HepG2 (cell line): Measurements from ENCODE around the gene RPF1. TPM values are rescaled to one million over a fixed set of nuclear protein-coding genes. Genes with fewer than 3 reads are reported as not detected.

Experiments used
- BORCS8-MEF2B ChIP-seq: sonication (generic); formaldehyde crosslinking; IDR thresholded peaks from 2 replicates; pipeline ENCODE4 v1.8.0; 2022; ENCODE audit warnings: mild to moderate bottlenecking, missing genetic modification reagents
- FIP1L1 ChIP-seq: fragments of 200-400 bp; formaldehyde crosslinking; IDR thresholded peaks from 2 replicates; pipeline ENCODE4 v1.6.1; 2018; ENCODE audit warnings: low read depth, mild to moderate bottlenecking, low read length, moderate library complexity, borderline replicate concordance; ENCODE audit not compliant: insufficient read depth
- HCFC1 ChIP-seq: fragments of 150-350 bp; IDR thresholded peaks from 2 replicates; pipeline ENCODE4 v1.6.1; 2014; ENCODE audit warnings: low read depth, low read length
- HOXA9 ChIP-seq: sonication (generic); formaldehyde crosslinking; IDR thresholded peaks from 2 replicates; pipeline ENCODE4 v1.8.1; 2022; ENCODE audit warnings: missing genetic modification reagents, mild to moderate bottlenecking, moderate library complexity, borderline replicate concordance
- MAZ ChIP-seq, 2 experiments: sonication (generic) in 1 of 2; formaldehyde crosslinking in 1 of 2; IDR thresholded peaks; 2 replicates each; pipeline versions ENCODE4 v1.5.0 to v1.6.1; 2012 to 2020; ENCODE audit warnings: low read depth in 2 of 2, mild to moderate bottlenecking in 2 of 2, borderline replicate concordance in 1 of 2, improper control_type of control experiment in 1 of 2, low read length in 1 of 2, missing genetic modification reagents in 1 of 2, moderate library complexity in 1 of 2
- NFE2L2 ChIP-seq: fragments of 150-350 bp; IDR thresholded peaks from 2 replicates; pipeline ENCODE4 v1.6.1; 2014; ENCODE audit warnings: low read length
- YY1 ChIP-seq: IDR thresholded peaks from 2 replicates; pipeline ENCODE4 v1.6.1; 2011; ENCODE audit warnings: low read length, low read depth, moderate library complexity, mild to moderate bottlenecking; ENCODE audit not compliant: insufficient read depth, insufficient replicate concordance
- ZBTB7B ChIP-seq: sonication (generic); formaldehyde crosslinking; IDR thresholded peaks from 2 replicates; pipeline ENCODE4 v1.4.0; 2020; ENCODE audit warnings: missing genetic modification reagents
- ZNF234 ChIP-seq: sonication (generic); formaldehyde crosslinking; conservative IDR thresholded peaks from 2 replicates; pipeline ENCODE4 v1.5.1; 2020; ENCODE audit warnings: mild to moderate bottlenecking, missing genetic modification reagents
- ZNF501 ChIP-seq: sonication (generic); formaldehyde crosslinking; IDR thresholded peaks from 2 replicates; pipeline ENCODE4 v1.5.1; 2020; ENCODE audit warnings: mild to moderate bottlenecking, moderate library complexity, missing genetic modification reagents
- ZNF615 ChIP-seq: sonication (generic); formaldehyde crosslinking; IDR thresholded peaks from 2 replicates; pipeline ENCODE4 v1.5.0; 2020; ENCODE audit warnings: mild to moderate bottlenecking, missing genetic modification reagents, borderline replicate concordance
- ZNF773 ChIP-seq: sonication (generic); formaldehyde crosslinking; IDR thresholded peaks from 2 replicates; pipeline ENCODE4 v1.4.0; 2020; ENCODE audit warnings: missing genetic modification reagents, borderline replicate concordance
- ZNF891 ChIP-seq: sonication (generic); formaldehyde crosslinking; IDR thresholded peaks from 2 replicates; pipeline ENCODE4 v1.5.0; 2020; ENCODE audit warnings: mild to moderate bottlenecking, missing genetic modification reagents
- polyA plus RNA-seq, 8 experiments: library from polyadenylated mRNA; depleted of rRNA in 3 of 8; stranded (reverse) in 7 of 8; unstranded in 1 of 8; fragments of >200 nt; fragmentation: Illumina TruSeq in 4 of 8; extraction: Trizol in 4 of 8; gene quantifications; 2 replicates each; pipeline versions ENCODE4 v1.2.1 to v1.2.3, GENCODE V29; 2011 to 2016; ENCODE audit warnings: low read depth in 4 of 8, missing spikeins in 1 of 8, mixed read lengths in 1 of 8; ENCODE audit not compliant: insufficient read depth in 1 of 8
- total RNA-seq, 5 experiments: library from RNA; depleted of rRNA; stranded (reverse); fragments of >200 nt; fragmentation: Illumina TruSeq; extraction: Trizol; gene quantifications; 2 replicates each; pipeline ENCODE4 v1.2.3, GENCODE V29; 2016; ENCODE audit warnings: low read depth in 1 of 5
- TF ChIP-seq, protein P1 (sequence below): sonication (generic); formaldehyde crosslinking; IDR thresholded peaks from 2 replicates; pipeline ENCODE4 v1.5.0; 2020; ENCODE audit warnings: missing genetic modification reagents
- TF ChIP-seq, protein P2 (sequence below): sonication (generic); formaldehyde crosslinking; IDR thresholded peaks from 2 replicates; pipeline ENCODE4 v1.4.0; 2020; ENCODE audit warnings: missing genetic modification reagents
- TF ChIP-seq, protein P3 (sequence below): sonication (generic); formaldehyde crosslinking; IDR thresholded peaks from 2 replicates; pipeline ENCODE4 v1.8.1; 2023; ENCODE audit warnings: missing genetic modification reagents, mild to moderate bottlenecking, borderline replicate concordance
- TF ChIP-seq, protein P4 (sequence below): IDR thresholded peaks from 2 replicates; pipeline ENCODE4 v1.6.1; 2016; ENCODE audit warnings: low read depth, control low read depth
- TF ChIP-seq, protein P5 (sequence below): IDR thresholded peaks from 2 replicates; pipeline ENCODE4 v1.6.1; 2016

RPF1 gene
- total and polyA plus RNA-seq, 2 of the 13 experiments (the other 11 are each of a cell fraction or from before 2014, with no cell fraction given) = 23.0 to 39.0 TPM

DNA sequence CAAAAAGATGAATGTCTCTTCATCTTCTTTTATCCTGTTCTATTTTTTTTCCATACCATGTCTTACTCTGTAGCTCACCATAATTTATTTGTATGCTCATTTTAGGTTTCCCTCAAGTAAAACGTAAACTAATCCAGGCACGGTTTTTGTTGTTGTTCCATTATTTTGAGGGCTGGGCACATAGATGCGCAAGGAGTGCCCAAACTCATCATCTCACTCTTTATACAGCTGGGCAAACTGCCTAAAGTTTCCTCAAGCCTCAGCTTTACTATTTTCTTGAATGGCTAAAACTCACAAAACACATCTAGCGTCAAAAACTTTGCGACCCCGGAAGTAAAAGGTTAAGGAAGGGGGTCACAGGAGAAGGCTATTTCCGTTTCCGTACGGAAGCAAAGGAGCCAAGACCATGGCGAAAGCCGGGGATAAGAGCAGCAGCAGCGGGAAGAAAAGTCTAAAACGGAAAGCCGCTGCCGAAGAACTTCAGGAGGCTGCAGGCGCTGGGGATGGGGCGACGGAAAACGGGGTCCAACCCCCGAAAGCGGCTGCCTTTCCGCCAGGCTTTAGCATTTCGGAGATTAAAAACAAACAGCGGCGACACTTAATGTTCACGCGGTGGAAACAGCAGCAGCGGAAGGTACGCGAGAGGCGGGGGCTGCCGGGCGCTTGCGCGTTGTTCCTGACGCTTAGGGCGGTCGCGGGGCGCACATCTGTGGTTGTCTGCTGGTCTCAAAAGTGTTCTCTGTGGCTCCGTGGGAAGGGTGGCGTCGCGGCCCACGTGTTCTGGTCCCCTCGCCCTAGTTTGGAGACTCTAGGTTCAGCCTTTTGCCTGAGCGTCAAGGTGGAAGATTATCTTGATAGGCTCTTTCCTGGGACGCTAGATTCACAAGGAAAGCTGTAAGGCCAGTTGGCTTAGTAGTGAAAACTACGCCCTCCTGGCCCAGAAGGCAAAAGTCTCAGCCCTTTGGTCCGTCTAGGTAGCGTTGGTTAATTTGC is at the start of gene RPF1 (continued):
- peak; percentile 75 for TF ChIP-seq YY1
- peak; percentile 76; the same call in 1 of the 2 replicates for TF ChIP-seq ZNF891 (CRISPR knock-in tag)
- TF ChIP-seq ZNF615 (CRISPR knock-in tag) = no peak
- TF ChIP-seq, protein P1, sequence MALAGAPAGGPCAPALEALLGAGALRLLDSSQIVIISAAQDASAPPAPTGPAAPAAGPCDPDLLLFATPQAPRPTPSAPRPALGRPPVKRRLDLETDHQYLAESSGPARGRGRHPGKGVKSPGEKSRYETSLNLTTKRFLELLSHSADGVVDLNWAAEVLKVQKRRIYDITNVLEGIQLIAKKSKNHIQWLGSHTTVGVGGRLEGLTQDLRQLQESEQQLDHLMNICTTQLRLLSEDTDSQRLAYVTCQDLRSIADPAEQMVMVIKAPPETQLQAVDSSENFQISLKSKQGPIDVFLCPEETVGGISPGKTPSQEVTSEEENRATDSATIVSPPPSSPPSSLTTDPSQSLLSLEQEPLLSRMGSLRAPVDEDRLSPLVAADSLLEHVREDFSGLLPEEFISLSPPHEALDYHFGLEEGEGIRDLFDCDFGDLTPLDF (CRISPR knock-in tag) = peak; percentile 34; the same call in 1 of the 2 replicates
- TF ChIP-seq NFE2L2 = no peak
- TF ChIP-seq, protein P2, sequence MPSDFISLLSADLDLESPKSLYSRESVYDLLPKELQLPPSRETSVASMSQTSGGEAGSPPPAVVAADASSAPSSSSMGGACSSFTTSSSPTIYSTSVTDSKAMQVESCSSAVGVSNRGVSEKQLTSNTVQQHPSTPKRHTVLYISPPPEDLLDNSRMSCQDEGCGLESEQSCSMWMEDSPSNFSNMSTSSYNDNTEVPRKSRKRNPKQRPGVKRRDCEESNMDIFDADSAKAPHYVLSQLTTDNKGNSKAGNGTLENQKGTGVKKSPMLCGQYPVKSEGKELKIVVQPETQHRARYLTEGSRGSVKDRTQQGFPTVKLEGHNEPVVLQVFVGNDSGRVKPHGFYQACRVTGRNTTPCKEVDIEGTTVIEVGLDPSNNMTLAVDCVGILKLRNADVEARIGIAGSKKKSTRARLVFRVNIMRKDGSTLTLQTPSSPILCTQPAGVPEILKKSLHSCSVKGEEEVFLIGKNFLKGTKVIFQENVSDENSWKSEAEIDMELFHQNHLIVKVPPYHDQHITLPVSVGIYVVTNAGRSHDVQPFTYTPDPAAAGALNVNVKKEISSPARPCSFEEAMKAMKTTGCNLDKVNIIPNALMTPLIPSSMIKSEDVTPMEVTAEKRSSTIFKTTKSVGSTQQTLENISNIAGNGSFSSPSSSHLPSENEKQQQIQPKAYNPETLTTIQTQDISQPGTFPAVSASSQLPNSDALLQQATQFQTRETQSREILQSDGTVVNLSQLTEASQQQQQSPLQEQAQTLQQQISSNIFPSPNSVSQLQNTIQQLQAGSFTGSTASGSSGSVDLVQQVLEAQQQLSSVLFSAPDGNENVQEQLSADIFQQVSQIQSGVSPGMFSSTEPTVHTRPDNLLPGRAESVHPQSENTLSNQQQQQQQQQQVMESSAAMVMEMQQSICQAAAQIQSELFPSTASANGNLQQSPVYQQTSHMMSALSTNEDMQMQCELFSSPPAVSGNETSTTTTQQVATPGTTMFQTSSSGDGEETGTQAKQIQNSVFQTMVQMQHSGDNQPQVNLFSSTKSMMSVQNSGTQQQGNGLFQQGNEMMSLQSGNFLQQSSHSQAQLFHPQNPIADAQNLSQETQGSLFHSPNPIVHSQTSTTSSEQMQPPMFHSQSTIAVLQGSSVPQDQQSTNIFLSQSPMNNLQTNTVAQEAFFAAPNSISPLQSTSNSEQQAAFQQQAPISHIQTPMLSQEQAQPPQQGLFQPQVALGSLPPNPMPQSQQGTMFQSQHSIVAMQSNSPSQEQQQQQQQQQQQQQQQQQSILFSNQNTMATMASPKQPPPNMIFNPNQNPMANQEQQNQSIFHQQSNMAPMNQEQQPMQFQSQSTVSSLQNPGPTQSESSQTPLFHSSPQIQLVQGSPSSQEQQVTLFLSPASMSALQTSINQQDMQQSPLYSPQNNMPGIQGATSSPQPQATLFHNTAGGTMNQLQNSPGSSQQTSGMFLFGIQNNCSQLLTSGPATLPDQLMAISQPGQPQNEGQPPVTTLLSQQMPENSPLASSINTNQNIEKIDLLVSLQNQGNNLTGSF (CRISPR knock-in tag) = 0 out of 2 replicates have a peak, but pooled peaks have one; percentile 51
- peak; percentile 72; the same call in 1 of the 2 replicates for TF ChIP-seq BORCS8-MEF2B
- TF ChIP-seq, protein P3, sequence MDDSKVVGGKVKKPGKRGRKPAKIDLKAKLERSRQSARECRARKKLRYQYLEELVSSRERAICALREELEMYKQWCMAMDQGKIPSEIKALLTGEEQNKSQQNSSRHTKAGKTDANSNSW (CRISPR knock-in tag) = no peak
- TF ChIP-seq MAZ (IDR thresholded peaks at IDR 0.05; ENCODE audit: borderline replicate concordance, low read depth, low read length) = peak; percentile 45; the same call in 1 of the 2 replicates
- peak; percentile 39 for TF ChIP-seq MAZ (CRISPR knock-in tag; IDR thresholded peaks at IDR 0.05; ENCODE audit: low read depth)
- no peak for TF ChIP-seq FIP1L1
- TF ChIP-seq, protein P4, sequence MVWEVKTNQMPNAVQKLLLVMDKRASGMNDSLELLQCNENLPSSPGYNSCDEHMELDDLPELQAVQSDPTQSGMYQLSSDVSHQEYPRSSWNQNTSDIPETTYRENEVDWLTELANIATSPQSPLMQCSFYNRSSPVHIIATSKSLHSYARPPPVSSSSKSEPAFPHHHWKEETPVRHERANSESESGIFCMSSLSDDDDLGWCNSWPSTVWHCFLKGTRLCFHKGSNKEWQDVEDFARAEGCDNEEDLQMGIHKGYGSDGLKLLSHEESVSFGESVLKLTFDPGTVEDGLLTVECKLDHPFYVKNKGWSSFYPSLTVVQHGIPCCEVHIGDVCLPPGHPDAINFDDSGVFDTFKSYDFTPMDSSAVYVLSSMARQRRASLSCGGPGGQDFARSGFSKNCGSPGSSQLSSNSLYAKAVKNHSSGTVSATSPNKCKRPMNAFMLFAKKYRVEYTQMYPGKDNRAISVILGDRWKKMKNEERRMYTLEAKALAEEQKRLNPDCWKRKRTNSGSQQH (CRISPR knock-in tag) = peak; percentile 19; the same call in 1 of the 2 replicates
- peak; percentile 55; the same call in 1 of the 2 replicates for TF ChIP-seq HCFC1
- TF ChIP-seq ZBTB7B (CRISPR knock-in tag) = peak; percentile 80; the same call in 1 of the 2 replicates
- 0 out of 2 replicates have a peak, but pooled peaks have one; percentile 83 for TF ChIP-seq ZNF773 (CRISPR knock-in tag)
- peak; percentile 69 for TF ChIP-seq ZNF501 (CRISPR knock-in tag)
- TF ChIP-seq, protein P5, sequence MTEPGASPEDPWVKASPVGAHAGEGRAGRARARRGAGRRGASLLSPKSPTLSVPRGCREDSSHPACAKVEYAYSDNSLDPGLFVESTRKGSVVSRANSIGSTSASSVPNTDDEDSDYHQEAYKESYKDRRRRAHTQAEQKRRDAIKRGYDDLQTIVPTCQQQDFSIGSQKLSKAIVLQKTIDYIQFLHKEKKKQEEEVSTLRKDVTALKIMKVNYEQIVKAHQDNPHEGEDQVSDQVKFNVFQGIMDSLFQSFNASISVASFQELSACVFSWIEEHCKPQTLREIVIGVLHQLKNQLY (CRISPR knock-in tag) = no peak
- TF ChIP-seq HOXA9 (CRISPR knock-in tag) = peak; percentile 91; the same call in 1 of the 2 replicates
- no peak for TF ChIP-seq ZNF234 (CRISPR knock-in tag)
